GM21367 (cell line): ENCODE data around the gene LRP2.

ENCODE experiments used
- ATAC-seq: cut with Tn5 transposase; IDR thresholded peaks from one replicate; pipeline ENCODE4 v1.9.1; 2021; ENCODE audit not compliant: unreplicated experiment

LRP2 gene

GRCh38 chr2:169247211-169247610, 115.1 kb downstream of the LRP2 start:
- no peak for ATAC-seq

- no peak for ATAC-seq
Measured at GRCh38 chr2:169240405-169240804, 121.9 kb downstream of the LRP2 start.

- no peak for ATAC-seq
Measured at GRCh38 chr2:169237939-169238338, 124.4 kb downstream of the LRP2 start.

- no peak for ATAC-seq
Measured at GRCh38 chr2:169237286-169237685, 125.0 kb downstream of the LRP2 start.

GRCh38 chr2:169232551-169233154, 129.7 kb downstream of the LRP2 start:
- ATAC-seq = no peak

- ATAC-seq = no peak
Measured at GRCh38 chr2:169230204-169230603, 132.1 kb downstream of the LRP2 start.

GRCh38 chr2:169229590-169229989, 132.7 kb downstream of the LRP2 start:
- ATAC-seq = no peak

- no peak for ATAC-seq
Measured at GRCh38 chr2:169225906-169226305, 136.4 kb downstream of the LRP2 start.

- no peak for ATAC-seq
Measured at GRCh38 chr2:169225233-169225750, 137.0 kb downstream of the LRP2 start.

GRCh38 chr2:169222665-169223064, 139.7 kb downstream of the LRP2 start:
- ATAC-seq = peak; percentile 89

- no peak for ATAC-seq
Measured at GRCh38 chr2:169221745-169222369, 140.5 kb downstream of the LRP2 start.

- no peak for ATAC-seq
Measured at GRCh38 chr2:169210917-169211316, 151.4 kb downstream of the LRP2 start.

GRCh38 chr2:169208026-169208425, 154.3 kb downstream of the LRP2 start:
- ATAC-seq = no peak

GRCh38 chr2:169205176-169205575, 157.2 kb downstream of the LRP2 start:
- ATAC-seq = no peak

GRCh38 chr2:169203952-169204351, 158.4 kb downstream of the LRP2 start:
- no peak for ATAC-seq

GRCh38 chr2:169200756-169201155, 161.6 kb downstream of the LRP2 start:
- no peak for ATAC-seq

- no peak for ATAC-seq
Measured at GRCh38 chr2:169193618-169194017, 168.7 kb downstream of the LRP2 start.

- no peak for ATAC-seq
Measured at GRCh38 chr2:169190197-169190775, 172.0 kb downstream of the LRP2 start.

- ATAC-seq = no peak
Measured at GRCh38 chr2:169189132-169189531, 173.2 kb downstream of the LRP2 start.

GRCh38 chr2:169185711-169186110, 176.6 kb downstream of the LRP2 start:
- ATAC-seq = no peak

- ATAC-seq = no peak
Measured at GRCh38 chr2:169184074-169184473, 178.3 kb downstream of the LRP2 start.

GRCh38 chr2:169182573-169182972, 179.8 kb downstream of the LRP2 start:
- no peak for ATAC-seq
